ENCODE measurements around the gene CAB39.

CAB39 gene

DNA sequence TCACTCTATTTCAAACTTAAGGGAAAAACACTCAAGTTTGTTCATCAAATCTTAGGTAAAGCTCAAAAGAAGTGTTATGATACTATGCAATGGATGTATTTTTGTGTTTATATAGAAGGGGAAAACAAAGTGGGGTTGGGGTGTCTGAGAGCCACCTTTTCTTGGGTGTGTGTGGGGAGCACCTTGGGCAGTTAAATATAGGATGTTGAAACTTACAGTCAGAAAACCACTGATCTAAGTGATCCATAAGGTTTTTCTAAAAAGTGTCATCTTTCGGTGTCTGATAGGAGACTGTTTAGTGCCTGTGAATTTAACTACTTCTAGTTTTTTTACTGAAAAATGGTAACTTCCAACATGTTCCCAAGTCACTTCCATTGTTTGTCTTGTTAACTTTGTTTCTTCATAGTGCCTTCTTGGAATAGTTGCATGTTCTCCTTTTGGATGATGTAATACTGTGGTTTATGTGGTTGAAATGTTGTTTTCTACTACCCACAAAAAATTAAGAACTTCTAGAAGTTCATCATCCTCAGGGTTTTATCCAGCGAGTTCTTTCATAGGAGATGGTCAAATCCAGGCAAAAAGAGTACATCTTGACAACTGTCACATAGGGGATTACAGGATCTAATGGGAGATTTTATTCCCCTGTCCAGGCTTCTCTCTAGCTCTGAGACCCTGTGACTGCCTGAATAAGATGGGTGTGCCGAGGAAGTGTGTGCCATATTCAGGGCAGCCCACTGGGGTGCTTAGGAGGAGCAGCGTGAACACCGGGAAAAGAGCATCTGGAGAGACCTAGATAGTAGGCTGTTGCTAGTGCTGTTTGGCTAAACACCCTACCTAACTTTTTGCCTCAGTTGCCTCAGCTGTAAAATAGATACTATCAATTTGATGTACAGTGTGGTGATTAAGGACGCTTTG is 46.2 kb downstream of the CAB39 start:
- no peak for DNase-seq

DNA sequence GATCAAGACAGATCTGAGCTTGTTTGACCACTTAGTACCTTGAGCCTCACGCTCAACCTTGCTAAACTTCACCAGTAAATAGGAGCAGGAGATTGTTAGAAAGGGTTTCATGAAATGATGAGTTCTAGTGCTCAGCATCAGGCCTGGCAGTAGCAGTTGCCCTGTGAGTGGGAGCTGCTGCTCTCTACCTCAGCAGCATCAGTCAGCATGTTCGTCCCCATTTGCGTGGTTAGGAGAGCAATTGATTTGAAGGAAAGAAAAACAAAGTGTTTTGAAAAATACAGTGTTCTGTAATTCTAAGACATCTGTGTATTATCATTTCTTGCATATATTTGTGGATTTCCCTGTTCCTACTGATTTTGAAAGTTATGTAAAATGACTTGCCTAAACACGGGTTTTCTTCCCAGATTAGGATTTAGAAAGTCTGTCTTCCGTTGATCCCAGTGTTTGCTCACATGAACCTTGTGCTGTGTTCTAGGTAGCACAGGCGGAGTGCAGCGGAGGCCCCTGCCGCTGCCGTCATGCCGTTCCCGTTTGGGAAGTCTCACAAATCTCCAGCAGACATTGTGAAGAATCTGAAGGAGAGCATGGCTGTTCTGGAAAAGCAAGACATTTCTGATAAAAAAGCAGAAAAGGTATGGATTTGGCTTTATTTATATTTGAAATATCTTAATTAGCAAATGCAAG is 47.0 kb downstream of the CAB39 start:
- DNase-seq: no peak

DNA sequence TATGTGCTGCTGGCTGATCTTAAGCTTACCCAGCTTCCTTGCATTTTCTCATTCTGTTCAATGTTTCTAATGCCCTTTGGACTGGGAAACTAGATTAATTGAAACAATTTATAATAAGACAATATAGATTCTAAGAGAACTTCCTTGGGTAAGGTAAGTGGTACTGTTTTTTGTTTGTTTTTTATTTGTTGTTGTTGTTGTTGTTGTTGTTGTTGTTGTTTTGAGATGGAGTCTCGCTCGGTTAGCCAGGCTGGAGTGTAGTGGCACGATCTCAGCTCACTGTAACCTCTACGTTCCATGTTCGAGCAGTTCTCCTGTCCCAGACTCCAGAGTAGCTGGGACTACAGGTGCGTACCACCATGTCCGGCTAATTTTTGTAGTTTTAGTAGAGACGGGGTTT is 49.1 kb downstream of the CAB39 start:
- DNase-seq: no peak

DNA sequence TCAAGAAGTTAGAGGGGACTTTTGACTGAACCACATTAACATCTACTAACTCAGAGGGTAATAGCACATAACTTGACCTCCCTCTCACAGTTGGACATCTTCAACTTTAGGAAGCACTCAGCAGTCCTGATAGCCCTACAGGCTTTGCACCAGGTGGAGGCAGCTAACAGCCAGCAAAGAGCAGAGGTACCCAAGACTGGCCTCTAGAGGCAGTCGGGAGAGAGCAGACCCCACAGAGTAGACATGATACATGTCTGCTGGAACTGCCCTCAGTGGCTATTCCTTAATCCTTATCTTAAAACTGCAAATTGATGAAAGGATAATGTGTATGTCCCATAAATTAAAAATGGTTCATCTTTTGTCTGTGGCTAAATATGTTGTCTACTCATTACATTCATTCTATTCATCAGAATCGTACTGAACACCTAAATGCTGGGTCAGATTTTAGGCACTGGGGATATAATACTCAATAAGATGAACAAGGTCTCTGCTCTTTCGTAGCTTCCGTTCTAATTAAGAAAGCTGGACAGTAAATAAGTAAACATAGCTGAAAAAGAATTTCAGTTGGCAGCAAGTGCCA is 49.8 kb downstream of the CAB39 start:
- DNase-seq: no peak

DNA sequence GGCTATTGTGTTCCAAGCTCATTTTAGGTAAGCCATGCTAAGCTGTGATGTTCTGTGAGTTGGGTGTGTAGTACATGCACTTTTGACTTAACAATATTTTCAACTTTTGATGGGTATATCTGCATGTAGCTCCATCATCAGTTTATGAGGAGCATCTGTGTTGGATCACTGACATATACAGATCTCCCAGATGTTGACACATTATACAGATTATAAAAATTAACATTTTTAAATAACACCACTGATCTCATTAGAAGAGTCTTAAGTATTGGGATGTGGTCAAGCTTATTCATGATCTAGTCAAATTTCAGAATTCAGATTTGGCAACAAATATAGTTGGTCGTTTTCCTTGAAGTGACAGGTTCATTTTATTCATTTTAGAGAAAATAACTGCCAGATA is 51.7 kb downstream of the CAB39 start:
- DNase-seq: no peak

DNA sequence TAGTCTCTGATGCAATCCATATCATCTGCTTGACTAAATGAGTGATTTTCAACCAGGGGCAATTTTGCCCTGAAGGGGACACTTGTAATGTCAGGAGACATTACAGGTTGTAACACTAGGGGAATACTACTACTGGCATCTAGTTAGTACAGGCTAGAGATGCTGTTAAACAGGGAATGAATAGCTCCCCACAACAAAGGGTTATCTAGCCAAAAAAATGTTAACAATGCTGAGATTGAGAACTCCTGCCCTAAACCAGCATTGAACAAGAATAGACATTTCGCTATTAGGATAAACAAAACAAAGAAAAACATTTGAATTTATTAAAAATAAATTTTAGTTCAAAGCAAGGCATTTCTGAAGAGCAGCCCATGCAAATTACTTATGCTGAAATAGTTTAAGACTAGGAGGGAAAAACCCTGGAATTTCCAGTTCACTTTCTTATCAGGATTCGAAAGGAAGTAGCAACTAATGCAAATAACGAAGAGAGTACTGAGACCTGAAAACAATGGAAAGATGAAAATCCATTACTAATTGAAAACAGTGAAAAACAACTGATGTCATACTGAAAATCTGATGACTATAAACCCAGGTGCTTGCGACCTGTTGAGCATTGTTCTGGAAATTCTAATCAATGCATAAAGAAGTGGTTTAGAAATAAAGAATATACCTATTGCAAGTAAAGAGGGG is 53.1 kb downstream of the CAB39 start:
- no peak for DNase-seq

DNA sequence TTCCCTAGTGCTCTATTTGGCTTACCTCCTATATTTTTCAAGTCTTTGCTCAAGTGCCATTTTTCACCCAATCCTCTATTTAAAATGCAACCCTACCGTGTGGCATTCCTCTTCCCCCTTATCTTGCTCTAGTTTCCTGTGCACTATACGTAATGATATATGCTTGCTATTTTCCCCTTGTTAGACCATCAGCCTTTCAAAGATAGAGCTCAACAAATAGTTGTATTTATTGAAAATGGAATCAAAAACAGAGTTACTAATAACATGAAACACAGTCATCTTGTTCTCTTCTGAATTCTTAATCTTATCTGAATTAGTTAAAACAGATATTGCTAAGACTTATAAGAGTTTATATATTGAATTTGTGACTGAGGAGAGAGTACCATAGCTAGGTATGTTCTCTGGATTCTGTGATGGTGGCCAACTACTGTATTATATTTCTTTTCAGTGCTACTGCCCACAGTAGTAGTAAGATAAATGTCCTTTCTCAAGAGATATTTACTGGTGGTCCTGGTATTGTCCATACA is 55.3 kb downstream of the CAB39 start:
- DNase-seq: no peak

DNA sequence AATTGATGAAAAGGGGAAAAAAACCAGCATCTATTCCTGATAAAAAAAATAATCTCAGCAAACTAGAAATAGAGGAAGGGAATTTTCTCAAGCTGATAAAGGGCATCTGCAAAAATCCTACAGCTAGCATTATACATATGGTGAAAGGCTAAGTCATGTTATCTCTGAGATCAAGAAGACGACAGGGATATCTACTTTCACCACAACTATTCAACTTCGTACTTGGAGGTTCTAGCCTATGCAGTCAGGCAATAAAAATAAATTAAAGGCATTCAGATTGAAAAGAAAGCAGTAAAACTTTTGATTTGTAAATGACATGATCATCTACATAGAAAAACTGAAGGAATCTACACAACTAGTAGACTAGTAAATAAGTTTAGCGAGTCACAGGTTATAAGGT is 58.2 kb downstream of the CAB39 start:
- no peak for DNase-seq

DNA sequence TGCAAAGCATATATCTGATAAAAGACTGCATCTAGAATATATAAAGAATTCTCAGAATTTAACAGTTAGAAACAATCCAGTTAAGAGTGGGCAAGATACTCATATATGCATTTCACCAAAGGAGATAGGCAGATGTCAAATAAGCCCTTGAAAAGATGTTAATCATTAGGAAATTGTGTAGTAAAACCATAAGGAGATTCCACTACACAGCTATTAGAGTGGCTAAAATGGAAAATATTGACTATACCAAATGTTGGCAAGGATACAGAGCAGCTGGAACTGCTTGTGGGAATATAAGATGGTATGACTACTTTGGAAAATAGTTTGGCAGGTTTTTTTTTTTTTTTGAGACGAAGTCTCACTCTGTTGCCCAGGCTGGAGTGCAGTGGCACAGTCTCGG is 59.5 kb downstream of the CAB39 start:
- DNase-seq: no peak

DNA sequence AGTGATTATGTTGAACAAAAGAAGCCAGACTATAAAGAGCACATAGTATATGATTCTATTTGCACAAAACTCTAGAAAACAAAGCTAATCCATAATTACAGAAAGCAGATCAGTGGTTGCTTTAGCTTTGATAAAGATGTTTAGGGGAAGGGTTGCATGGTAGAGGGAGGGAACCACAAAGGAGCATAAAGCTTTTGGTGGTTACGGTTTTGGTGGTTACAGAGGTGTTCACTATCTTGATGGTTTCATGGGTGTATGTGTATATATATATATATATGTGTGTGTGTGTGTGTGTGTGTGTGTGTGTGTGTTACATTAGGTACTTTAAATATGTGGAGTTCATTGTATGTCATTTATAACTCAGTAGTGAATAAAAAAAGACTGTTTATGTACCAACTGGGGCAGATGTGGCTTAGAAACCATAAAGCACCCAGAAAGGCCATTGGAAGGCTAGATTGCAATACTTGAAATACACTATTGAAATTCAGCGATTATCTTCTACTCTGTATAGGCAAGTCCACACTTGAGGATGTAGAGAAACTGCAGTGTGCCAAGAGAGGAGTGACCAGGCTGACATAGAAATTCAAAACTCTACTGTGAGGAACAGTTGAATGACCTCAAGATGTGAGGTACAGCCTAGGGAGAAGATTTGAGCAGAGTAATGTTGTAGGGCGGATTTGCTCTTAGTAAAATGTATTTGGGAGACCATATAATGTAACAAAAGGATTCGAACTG is 60.6 kb downstream of the CAB39 start:
- no peak for DNase-seq

DNA sequence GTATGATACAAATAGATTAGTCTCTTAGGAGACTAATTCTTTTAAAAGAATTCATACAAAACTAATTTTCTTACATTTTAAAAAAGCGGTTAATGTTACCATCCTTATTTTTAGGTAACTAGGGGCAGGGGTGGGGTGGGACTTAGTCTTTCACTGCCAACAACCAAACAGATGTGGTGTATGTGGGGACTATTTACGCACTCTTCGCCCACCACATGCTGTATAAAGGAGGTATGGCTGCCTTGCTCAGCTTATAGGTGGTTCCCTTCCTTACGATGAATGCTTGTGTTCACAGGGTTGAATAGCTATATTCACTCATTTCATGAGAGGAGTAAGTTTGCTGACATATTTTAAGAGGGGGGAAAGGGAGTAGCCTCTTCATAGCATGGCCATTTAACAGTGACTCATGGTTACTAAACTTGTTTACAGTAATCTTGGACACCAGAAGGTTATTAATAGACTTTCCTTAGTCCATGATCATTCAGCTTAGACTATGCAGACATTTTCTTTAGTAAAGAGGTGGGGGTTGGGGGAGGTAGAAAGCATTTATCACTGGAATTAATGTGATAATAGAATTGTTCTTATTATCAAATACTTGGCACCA is 61.8 kb downstream of the CAB39 start:
- peak; percentile 51 for DNase-seq

DNA sequence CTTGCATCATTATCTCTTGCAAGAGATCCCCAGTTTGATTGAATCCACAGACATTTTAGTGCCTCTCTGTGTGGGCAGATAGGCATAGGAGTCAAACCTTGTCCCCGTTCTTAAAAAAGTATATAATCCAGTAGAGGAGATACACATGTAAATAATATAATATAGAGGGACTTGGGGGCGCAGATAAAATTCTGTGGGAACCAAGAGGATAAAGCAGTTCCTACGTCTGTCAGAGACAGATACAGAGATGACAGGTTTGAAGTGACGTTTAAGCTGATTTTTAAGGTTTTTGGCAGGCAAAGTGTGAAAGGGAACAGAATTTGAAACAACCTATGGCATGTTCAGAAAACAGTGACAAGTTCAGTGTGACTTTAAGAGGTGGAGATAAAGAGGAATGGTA is 63.1 kb downstream of the CAB39 start:
- no peak for DNase-seq

DNA sequence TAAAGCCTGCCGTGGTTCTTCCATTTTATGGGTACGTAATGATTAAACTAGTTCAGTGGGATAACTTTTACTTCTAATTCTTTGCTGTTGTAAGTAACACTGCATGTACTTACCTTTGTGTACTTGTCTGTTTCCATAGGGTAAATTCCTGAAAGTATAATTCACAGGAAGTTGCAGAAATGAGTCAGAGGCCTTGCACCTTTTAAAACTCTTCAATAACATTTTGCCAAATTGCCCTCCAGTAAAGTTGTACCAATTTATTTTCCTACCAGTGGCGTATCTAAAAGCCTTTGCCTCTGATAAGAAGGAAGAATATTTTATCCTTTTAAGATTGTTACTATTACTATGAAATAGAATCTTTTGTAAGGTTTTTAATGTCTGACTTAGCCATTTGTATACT is 65.1 kb downstream of the CAB39 start:
- no peak for DNase-seq

DNA sequence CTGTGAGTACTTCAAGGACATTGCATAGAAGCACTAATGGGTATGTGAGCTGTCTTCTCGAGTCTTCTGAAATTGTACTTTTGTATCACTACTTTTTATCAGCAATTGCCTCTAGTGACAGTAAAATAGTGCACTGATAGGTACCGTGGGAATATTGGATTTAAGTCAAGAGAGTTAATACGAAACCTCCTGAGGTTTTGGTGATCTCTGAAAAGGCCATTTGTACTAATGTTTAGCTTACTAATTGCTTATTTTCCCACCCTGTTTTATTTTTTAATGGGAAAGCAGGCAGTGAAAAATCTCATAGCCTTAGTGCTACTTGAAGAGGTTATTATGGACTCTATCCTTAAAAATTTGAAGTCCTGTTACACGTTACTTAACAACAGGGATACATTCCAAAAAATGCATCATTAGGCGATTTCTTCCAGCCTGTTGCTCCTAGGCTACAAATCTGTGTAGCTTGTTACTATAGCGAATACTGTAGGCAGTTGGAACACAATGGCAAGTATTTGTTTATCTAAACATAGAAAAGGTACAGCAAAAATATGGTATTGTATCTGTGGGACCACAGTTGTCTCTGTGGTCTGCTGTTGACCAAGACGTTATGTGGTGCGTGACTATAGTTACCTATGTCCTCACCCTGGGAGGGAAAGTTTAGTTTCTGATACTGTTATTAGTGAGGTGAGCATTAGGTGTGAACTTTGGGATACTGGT is 65.9 kb downstream of the CAB39 start:
- no peak for DNase-seq

DNA sequence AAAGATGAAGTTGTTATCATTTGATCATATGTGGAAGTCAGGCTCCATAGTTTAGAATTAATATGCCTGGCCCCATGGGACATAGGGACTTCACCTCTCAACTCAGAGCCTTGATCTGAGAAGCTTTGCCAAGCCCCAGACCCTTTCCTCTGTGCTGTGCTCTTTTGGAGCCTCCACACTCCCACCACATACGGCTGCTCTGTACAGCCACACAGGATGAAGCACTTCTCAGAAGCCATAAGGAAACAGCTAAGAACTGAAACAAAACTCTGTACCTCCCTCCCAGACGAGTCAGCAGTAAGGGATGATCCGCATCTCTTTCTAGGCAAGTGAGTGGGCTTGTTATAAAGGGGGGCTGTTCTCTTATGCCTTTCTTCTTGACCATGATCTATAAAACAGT is 66.5 kb downstream of the CAB39 start:
- no peak for DNase-seq

DNA sequence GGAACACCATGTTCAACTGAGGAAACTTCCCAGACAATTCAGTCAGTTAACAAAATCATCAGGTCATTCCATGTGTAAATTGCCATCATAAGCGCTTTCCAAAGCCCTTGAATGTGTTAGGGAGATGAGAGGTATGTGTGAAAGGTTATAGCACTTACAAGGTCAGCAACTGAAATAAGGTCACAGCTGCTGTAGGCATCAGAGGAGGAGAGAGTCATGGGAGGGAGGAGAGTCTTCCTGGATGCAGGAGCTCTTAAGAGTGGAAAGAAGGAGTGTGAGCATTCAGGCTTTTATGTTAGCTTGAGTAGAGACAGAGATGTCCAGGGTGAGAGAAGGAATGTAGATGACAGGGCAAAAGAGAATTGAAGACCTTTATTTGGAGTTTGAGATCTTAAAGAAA is 67.0 kb downstream of the CAB39 start:
- DNase-seq: no peak

DNA sequence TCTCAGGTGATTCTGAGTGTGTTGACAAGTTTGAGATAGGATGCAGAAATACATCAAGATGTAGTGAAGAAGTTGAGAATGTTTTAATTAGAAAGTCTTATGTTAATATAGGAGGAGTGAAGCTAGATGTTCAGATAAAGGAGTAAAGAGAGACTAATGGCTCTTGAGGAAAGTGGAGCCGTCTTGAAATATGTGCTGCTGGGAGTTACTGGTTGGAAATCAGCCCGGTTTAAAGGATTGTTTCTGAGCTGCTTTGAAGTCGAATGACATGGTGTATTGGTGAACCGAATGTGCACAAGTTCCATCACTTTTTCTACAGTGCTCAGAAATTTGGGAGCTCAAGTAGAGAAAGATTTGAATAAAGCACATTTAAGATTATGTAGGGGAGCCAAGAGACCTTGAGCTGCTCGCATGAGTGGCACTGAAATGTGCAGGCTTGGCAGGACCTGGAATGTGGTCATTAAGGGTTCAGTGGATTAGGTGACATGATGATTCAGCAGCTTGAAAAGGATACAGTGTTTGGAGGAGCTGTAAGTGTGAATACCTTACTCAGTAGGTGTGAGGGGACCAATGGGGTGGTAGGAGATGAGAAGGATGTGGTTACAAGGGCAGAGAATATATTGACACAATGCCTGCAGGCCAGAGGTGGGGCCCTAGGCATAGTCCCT is 68.6 kb downstream of the CAB39 start:
- DNase-seq: no peak

DNA sequence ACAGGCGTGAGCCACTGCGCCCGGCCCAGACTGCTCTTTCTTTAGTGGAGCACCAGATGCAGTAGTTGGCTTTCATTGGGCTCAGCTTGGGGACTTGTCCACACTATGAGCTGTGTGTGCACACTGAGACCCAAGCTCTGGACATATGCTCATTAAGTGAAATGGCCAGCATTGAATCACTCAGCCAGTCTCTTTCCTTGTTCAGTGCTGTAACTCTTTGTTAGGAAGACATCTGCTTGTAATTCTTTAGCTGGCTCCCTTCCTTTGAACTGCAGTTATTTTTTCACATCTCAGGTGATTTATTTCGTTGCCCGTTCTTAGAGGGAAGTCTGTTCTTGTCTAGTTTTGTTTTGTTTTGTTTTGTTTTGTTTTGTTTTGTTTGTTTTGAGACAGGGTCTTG is 70.5 kb downstream of the CAB39 start:
- no peak for DNase-seq

DNA sequence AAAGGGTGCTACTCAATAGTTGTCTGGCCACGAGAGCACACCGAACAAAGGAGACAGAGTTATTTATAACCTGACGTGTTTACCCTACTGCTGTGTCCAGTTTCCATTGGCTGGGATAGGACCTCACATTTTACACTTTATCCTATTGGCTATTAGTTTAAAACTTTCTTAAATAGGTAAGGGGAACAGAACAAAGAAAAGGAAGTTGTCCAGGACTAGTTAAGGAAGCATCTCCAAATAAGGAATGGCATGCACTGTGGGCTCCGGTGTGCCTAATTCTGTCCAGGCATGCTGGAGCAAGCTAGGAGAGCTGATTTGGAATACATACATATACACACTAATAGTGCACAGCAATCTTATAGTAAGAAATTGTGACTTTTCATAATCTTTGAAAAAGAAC is 72.2 kb downstream of the CAB39 start:
- DNase-seq: no peak

DNA sequence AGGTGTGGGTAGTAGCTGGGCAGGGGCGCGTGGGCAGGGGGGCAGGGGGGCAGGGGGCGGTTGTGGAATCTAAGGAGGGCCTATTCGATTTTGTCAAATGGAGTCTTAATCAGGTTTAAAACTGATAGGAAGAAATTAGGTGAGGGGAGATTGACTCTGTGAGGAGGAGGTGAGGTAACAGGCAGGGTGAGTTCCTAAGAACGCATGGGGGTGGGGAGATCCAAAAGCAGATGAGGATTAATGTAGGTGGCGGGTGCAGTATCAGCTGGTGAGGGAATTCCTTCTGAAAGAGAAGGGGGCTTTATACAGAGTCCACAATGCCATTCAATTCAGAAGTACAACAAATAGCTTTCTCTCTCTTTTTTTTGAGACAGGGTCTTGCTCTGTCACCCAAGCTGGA is 72.7 kb downstream of the CAB39 start:
- DNase-seq: no peak

DNA sequence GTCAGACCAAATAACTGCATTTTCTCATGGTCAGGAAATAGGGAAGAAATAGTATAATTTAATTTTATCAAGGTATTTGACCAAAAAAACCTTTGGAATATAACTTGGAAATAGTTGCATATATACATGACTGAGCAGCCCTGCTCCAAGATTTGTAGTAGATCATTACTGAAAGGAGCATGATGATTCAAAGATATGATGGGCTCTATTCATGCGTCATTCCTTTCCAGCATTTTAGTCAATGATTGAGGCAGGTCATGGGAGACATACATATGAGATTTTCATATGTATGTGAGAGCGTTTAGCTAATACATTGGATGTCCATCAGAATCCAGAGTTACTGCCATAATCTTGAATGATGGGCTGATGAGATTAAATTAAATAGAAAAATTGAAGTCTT is 74.5 kb downstream of the CAB39 start:
- DNase-seq: no peak
